Measurements from ENCODE around the gene HSPA4L. TPM values are rescaled to one million over a fixed set of nuclear protein-coding genes. Genes with fewer than 3 reads are reported as not detected.

Gene HSPA4L
- total RNA-seq, 1 experiment from 2014 or later, result 5.3 TPM

GRCh38 chr4:127881563-127881864 is 99.4 kb downstream of the HSPA4L start:
- Histone ChIP-seq H3K9ac (ENCODE audit: extremely low read depth, insufficient read length, low read length) (peak overlapping the region; percentile 81), H3K27ac (ENCODE audit: insufficient read length, low read depth, low read length) (no peak overlapping the region), H3K4ac (ENCODE audit: low read depth, low read length) (no peak overlapping the region), H4K8ac (replicated peaks; ENCODE audit: insufficient read length, low read depth, low read length) (no peak overlapping the region), H2BK12ac (ENCODE audit: insufficient read length, low read depth, low read length) (no peak overlapping the region), H3K56ac (ENCODE audit: insufficient read length, low read depth, low read length) (no peak overlapping the region), H3K18ac (ENCODE audit: insufficient read length, low read depth, low read length) (peak overlapping the region; percentile 2), H4K5ac (ENCODE audit: insufficient read length, low read depth, low read length) (no peak overlapping the region), H2BK120ac (ENCODE audit: low read depth, low read length, poor library complexity, severe bottlenecking) (no peak overlapping the region), H2BK15ac (ENCODE audit: low read depth, low read length) (no peak overlapping the region), H3K79me1 (ENCODE audit: insufficient read depth, low read depth, low read length, poor library complexity, severe bottlenecking) (no peaks in the 10 kb centered on the region), H4K20me1 (ENCODE audit: control insufficient read depth, insufficient read depth, insufficient read length) (no peaks in the 10 kb centered on the region), H3K4me1 (ENCODE audit: insufficient read depth, low read length) (no peaks in the 10 kb centered on the region), H4K91ac (ENCODE audit: insufficient read length, low read depth, low read length) (no peak overlapping the region), H3K9me3 (ENCODE audit: control insufficient read depth, low read depth, low read length) (no peaks in the 10 kb centered on the region), H3K27me3 (ENCODE audit: insufficient read depth, low read length) (no peaks in the 10 kb centered on the region), H2AK5ac (ENCODE audit: insufficient read length, low read length) (no peak overlapping the region), H3K79me2 (ENCODE audit: insufficient read depth, low read length) (no peaks in the 10 kb centered on the region), H2BK5ac (ENCODE audit: insufficient read length, low read length) (no peak overlapping the region), H2BK20ac (ENCODE audit: low read depth, low read length, poor library complexity, severe bottlenecking) (no peak overlapping the region), H3K23ac (ENCODE audit: insufficient read length, low read depth, low read length) (no peak overlapping the region), H3K4me2 (ENCODE audit: insufficient read depth, insufficient read length, low read length) (peak overlapping the region; percentile 57), H3T11ph (ENCODE audit: low read length) (no peak overlapping the region), H3K23me2 (ENCODE audit: insufficient read length, low read depth, low read length, poor library complexity, severe bottlenecking) (no peaks in the 10 kb centered on the region), H3K14ac (ENCODE audit: insufficient read depth, low read length) (peak overlapping the region; percentile 33; the same call in 1 of the 2 replicates), H2AFZ (ENCODE audit: low read length) (no peak overlapping the region)
- DNase-seq, result no peak
- Mint-ChIP-seq H3K27ac (peak overlapping the region; percentile 100; a peak in 6 of 7 replicates), H3K4me3 (peak overlapping the region; percentile 91 to 95), H3K27me3 (ENCODE audit: low read depth) (no peaks in the 10 kb centered on the region; the same call in 1 of the 2 replicates), H3K4me1 (peaks cover 9 to 18% of the 10 kb centered on the region in 2 experiments), H3K9me3 (peaks cover 0 to 3% of the 10 kb centered on the region in 2 experiments; a peak in 2 of 5 replicates), H3K36me3 (ENCODE audit: insufficient read depth in 1 of 3, low read depth in 3 of 3) (peaks cover 17 to 45% (median 37%) of the 10 kb centered on the region in 3 experiments)
- WGBS (ENCODE audit: extremely low coverage, insufficient read length, low lambda C conversion rate), result no CpG with 5 or more reads among the region's 7 CpGs
- TF ChIP-seq CTCF (conservative IDR thresholded peaks at IDR 0.05), result no peak
